RWPE2 (cell line): Measurements from ENCODE around the gene ETNPPL.
A peak's percentile ranks its signal among the peaks of the same experiment; 100 is the strongest.

ENCODE experiments used
- ATAC-seq: fragments of 200-7000 bp; cut with Tn5 transposase; 3 replicates; pipeline ENCODE4 v1.9.1; 2021; ENCODE audit warnings: low read depth
- DNase-seq: peaks from one replicate; pipeline ENCODE4 v3.0.0-alpha.2; 2020; ENCODE audit warnings: low spot score
- H3K27ac ChIP-seq: fragments of 450-650 bp; 2 replicates; pipeline ENCODE4 v1.5.1; 2017; ENCODE audit warnings: mild to moderate bottlenecking; ENCODE audit not compliant: poor library complexity, severe bottlenecking
- H3K27me3 ChIP-seq: fragments of 250-450 bp; sonication (Bioruptor Pico); 2 replicates; pipeline ENCODE4 v1.5.1; 2021; ENCODE audit warnings: mild to moderate bottlenecking, moderate library complexity; ENCODE audit not compliant: insufficient read depth, poor library complexity, severe bottlenecking
- H3K36me3 ChIP-seq: fragments of 250-450 bp; sonication (Bioruptor Pico); 2 replicates; pipeline ENCODE4 v1.5.1; 2020; ENCODE audit warnings: low read depth, mild to moderate bottlenecking, moderate library complexity
- H3K4me1 ChIP-seq: fragments of 250-450 bp; sonication (Bioruptor Pico); 2 replicates; pipeline ENCODE4 v1.5.1; 2021; ENCODE audit warnings: mild to moderate bottlenecking, moderate library complexity; ENCODE audit not compliant: insufficient read depth, poor library complexity, severe bottlenecking
- H3K4me3 ChIP-seq: fragments of 250-450 bp; sonication (Bioruptor Pico); 2 replicates; pipeline ENCODE4 v1.5.1; 2021; ENCODE audit warnings: mild to moderate bottlenecking, moderate library complexity; ENCODE audit not compliant: severe bottlenecking
- H3K9me3 ChIP-seq: fragments of 250-450 bp; sonication (Bioruptor Pico); 2 replicates; pipeline ENCODE4 v1.5.1; 2021; ENCODE audit warnings: mild to moderate bottlenecking, moderate library complexity; ENCODE audit not compliant: severe bottlenecking
- TF ChIP-seq, protein P1 (sequence below): fragments of 450-650 bp; IDR thresholded peaks from one replicate; pipeline ENCODE4 v1.5.1; 2017; ENCODE audit warnings: mild to moderate bottlenecking, moderate library complexity; ENCODE audit not compliant: poor library complexity, severe bottlenecking

Gene ETNPPL

GRCh38 chr4:108762559-108763225 is at the start of gene ETNPPL:
ETNPPL (minus strand) TSS chr4:108763053; CDS start chr4:108762898, 155 bp downstream.
- TF ChIP-seq, protein P1, sequence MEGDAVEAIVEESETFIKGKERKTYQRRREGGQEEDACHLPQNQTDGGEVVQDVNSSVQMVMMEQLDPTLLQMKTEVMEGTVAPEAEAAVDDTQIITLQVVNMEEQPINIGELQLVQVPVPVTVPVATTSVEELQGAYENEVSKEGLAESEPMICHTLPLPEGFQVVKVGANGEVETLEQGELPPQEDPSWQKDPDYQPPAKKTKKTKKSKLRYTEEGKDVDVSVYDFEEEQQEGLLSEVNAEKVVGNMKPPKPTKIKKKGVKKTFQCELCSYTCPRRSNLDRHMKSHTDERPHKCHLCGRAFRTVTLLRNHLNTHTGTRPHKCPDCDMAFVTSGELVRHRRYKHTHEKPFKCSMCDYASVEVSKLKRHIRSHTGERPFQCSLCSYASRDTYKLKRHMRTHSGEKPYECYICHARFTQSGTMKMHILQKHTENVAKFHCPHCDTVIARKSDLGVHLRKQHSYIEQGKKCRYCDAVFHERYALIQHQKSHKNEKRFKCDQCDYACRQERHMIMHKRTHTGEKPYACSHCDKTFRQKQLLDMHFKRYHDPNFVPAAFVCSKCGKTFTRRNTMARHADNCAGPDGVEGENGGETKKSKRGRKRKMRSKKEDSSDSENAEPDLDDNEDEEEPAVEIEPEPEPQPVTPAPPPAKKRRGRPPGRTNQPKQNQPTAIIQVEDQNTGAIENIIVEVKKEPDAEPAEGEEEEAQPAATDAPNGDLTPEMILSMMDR = no peak
- Histone ChIP-seq H3K27ac (no peak within 1 kb of the TSS), H3K9me3 (no peaks in the 10 kb centered on the region), H3K36me3 (no peaks in the 10 kb centered on the region), H3K4me3 (peak within 1 kb of the TSS; percentile 21), H3K4me1 (no peaks in the 10 kb centered on the region), H3K27me3 (peaks cover 41% of the 10 kb centered on the region)
- DNase-seq = no peak
- ATAC-seq = peak; percentile 67

DNA sequence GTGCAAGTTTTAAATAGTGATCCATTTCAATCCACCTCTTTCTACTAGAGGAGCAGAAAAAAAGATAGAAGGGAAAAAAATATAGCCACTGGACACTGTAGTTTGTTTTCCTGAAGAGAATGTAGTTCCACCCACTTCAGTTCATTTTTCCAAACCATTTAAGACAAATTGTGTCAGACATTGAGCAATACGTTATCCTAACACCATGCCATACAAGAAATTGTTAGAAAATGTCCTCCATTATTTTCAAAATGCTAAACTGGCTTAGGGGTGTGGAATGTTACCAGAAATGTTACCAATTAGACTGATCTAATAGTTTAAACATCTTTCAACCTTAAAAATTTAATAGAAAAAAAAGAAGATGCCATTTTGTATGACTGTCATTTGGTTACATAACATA is 48.6 kb upstream of the ETNPPL start:
- no peaks in the 10 kb centered on the region for H3K36me3 ChIP-seq
- H3K4me1 ChIP-seq = no peaks in the 10 kb centered on the region
- H3K27ac ChIP-seq = no peak overlapping the region
- no peak overlapping the region for H3K4me3 ChIP-seq
- peaks cover 5% of the 10 kb centered on the region for H3K27me3 ChIP-seq
- DNase-seq = no peak
- no peaks in the 10 kb centered on the region for H3K9me3 ChIP-seq
- no peak for ATAC-seq
- TF ChIP-seq, protein P1 = no peak

DNA sequence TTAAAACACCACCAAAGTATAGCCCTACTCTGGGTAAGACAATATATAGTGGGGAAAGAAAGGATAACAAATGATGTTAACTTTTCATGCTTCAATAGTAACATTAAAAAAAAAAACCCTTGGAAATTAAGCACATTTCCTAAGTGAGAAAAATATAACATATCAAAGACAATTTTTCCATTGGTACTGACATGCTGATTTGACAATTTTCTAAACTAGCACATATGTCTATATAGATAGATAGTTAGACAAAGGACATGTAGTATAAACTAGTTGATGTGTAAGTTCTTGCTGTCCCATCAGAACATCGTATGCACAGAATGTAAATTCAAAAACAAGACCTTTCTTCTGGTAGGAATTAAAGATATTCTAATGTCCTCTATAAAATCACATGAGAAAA is 47.2 kb upstream of the ETNPPL start:
- Histone ChIP-seq H3K27ac (no peak overlapping the region), H3K4me3 (no peak overlapping the region), H3K4me1 (no peaks in the 10 kb centered on the region), H3K9me3 (no peaks in the 10 kb centered on the region), H3K36me3 (no peaks in the 10 kb centered on the region), H3K27me3 (peaks cover 5% of the 10 kb centered on the region)
- TF ChIP-seq, protein P1 = no peak
- DNase-seq (no peak), ATAC-seq (no peak)

GRCh38 chr4:108804648-108805273 is 41.9 kb upstream of the ETNPPL start:
- no peak for DNase-seq
- Histone ChIP-seq H3K4me1 (no peaks in the 10 kb centered on the region), H3K9me3 (no peaks in the 10 kb centered on the region), H3K4me3 (no peak overlapping the region), H3K36me3 (no peaks in the 10 kb centered on the region), H3K27me3 (no peaks in the 10 kb centered on the region), H3K27ac (no peak overlapping the region)
- TF ChIP-seq, protein P1 = no peak
- ATAC-seq = no peak

- no peak for DNase-seq
- no peaks in the 10 kb centered on the region for H3K36me3 ChIP-seq
- no peaks in the 10 kb centered on the region for H3K4me1 ChIP-seq
- H3K27me3 ChIP-seq = no peaks in the 10 kb centered on the region
- no peaks in the 10 kb centered on the region for H3K9me3 ChIP-seq
- TF ChIP-seq, protein P1 = no peak
- ATAC-seq = no peak
- H3K27ac ChIP-seq = no peak overlapping the region
- no peak overlapping the region for H3K4me3 ChIP-seq
Measured at GRCh38 chr4:108799306-108799705, 36.5 kb upstream of the ETNPPL start.
